T-helper 2 cell treated with Interferon-gamma antibody and Interleukin-4, amounts not matched to agents 5 μg/mL and 100 μg/mL, for 36 hours (primary cell): Measurements from ENCODE around the gene TTC22.

Experiments
- DNase-seq: peaks from one replicate; pipeline ENCODE4 v3.0.0; 2021; ENCODE audit warnings: low spot score
- H3K27ac Mint-ChIP-seq: one replicate; pipeline ENCODE4 v1.8.0; 2021; ENCODE audit warnings: mild to moderate bottlenecking, mixed read lengths
- H3K27me3 Mint-ChIP-seq: one replicate; pipeline ENCODE4 v1.8.0; 2021; ENCODE audit warnings: low read depth, mixed read lengths
- H3K36me3 Mint-ChIP-seq: one replicate; pipeline ENCODE4 v1.8.0; 2021; ENCODE audit warnings: low read depth, mixed read lengths
- H3K4me1 Mint-ChIP-seq: one replicate; pipeline ENCODE4 v1.8.0; 2021; ENCODE audit warnings: low read depth, mixed read lengths
- H3K4me3 Mint-ChIP-seq: one replicate; pipeline ENCODE4 v1.8.0; 2022; ENCODE audit warnings: mild to moderate bottlenecking, moderate library complexity, mixed read lengths
- H3K9me3 Mint-ChIP-seq: one replicate; pipeline ENCODE4 v1.8.0; 2021; ENCODE audit warnings: mixed read lengths

TTC22 gene

GRCh38 chr1:54800899-54801759 lies at the start of gene TTC22:
Gene TTC22 (minus strand): TSS chr1:54801323. CDS start chr1:54801163, 160 bp downstream.
- DNase-seq: peak; percentile 63
- no peaks in the 10 kb centered on the region for H3K36me3 Mint-ChIP-seq
- no peaks in the 10 kb centered on the region for H3K27me3 Mint-ChIP-seq
- no peaks in the 10 kb centered on the region for H3K9me3 Mint-ChIP-seq
- peaks cover 40% of the 10 kb centered on the region for H3K4me1 Mint-ChIP-seq
- peak within 1 kb of the TSS; percentile 79 for H3K27ac Mint-ChIP-seq
- peak within 1 kb of the TSS; percentile 92 for H3K4me3 Mint-ChIP-seq

GRCh38 chr1:54850737-54851136 lies 49.6 kb upstream of the TTC22 start:
- no peak overlapping the region for H3K4me3 Mint-ChIP-seq
- H3K27ac Mint-ChIP-seq: no peak overlapping the region
- no peaks in the 10 kb centered on the region for H3K9me3 Mint-ChIP-seq
- no peaks in the 10 kb centered on the region for H3K27me3 Mint-ChIP-seq
- no peaks in the 10 kb centered on the region for H3K4me1 Mint-ChIP-seq
- peaks cover 57% of the 10 kb centered on the region for H3K36me3 Mint-ChIP-seq
- DNase-seq: no peak

GRCh38 chr1:54850069-54850730 lies 49.1 kb upstream of the TTC22 start:
- Mint-ChIP-seq H3K9me3 (no peaks in the 10 kb centered on the region), H3K27me3 (no peaks in the 10 kb centered on the region), H3K27ac (no peak overlapping the region), H3K4me1 (no peaks in the 10 kb centered on the region), H3K4me3 (no peak overlapping the region), H3K36me3 (peaks cover 57% of the 10 kb centered on the region)
- no peak for DNase-seq

GRCh38 chr1:54849219-54850068 lies 48.3 kb upstream of the TTC22 start:
- Mint-ChIP-seq H3K4me1 (no peaks in the 10 kb centered on the region), H3K27ac (no peak overlapping the region), H3K4me3 (no peak overlapping the region), H3K27me3 (no peaks in the 10 kb centered on the region), H3K9me3 (no peaks in the 10 kb centered on the region), H3K36me3 (peaks cover 57% of the 10 kb centered on the region)
- DNase-seq: no peak

- Mint-ChIP-seq H3K27ac (no peak overlapping the region), H3K27me3 (no peaks in the 10 kb centered on the region), H3K4me1 (no peaks in the 10 kb centered on the region), H3K9me3 (no peaks in the 10 kb centered on the region), H3K4me3 (no peak overlapping the region), H3K36me3 (peaks cover 49% of the 10 kb centered on the region)
- DNase-seq: no peak
Observed at GRCh38 chr1:54848134-54848948, 47.2 kb upstream of the TTC22 start.

- no peaks in the 10 kb centered on the region for H3K9me3 Mint-ChIP-seq
- no peak for DNase-seq
- H3K27ac Mint-ChIP-seq: no peak overlapping the region
- H3K4me3 Mint-ChIP-seq: no peak overlapping the region
- peaks cover 40% of the 10 kb centered on the region for H3K36me3 Mint-ChIP-seq
- no peaks in the 10 kb centered on the region for H3K4me1 Mint-ChIP-seq
- no peaks in the 10 kb centered on the region for H3K27me3 Mint-ChIP-seq
Observed at GRCh38 chr1:54846716-54847284, 45.7 kb upstream of the TTC22 start.

- no peaks in the 10 kb centered on the region for H3K4me1 Mint-ChIP-seq
- DNase-seq: no peak
- H3K4me3 Mint-ChIP-seq: no peak overlapping the region
- no peak overlapping the region for H3K27ac Mint-ChIP-seq
- H3K9me3 Mint-ChIP-seq: no peaks in the 10 kb centered on the region
- peaks cover 37% of the 10 kb centered on the region for H3K36me3 Mint-ChIP-seq
- H3K27me3 Mint-ChIP-seq: no peaks in the 10 kb centered on the region
Observed at GRCh38 chr1:54846301-54846700, 45.2 kb upstream of the TTC22 start.

- Mint-ChIP-seq H3K27ac (no peak overlapping the region), H3K27me3 (no peaks in the 10 kb centered on the region), H3K9me3 (no peaks in the 10 kb centered on the region), H3K36me3 (peaks cover 32% of the 10 kb centered on the region), H3K4me3 (no peak overlapping the region), H3K4me1 (no peaks in the 10 kb centered on the region)
- DNase-seq: no peak
Observed at GRCh38 chr1:54845772-54846171, 44.6 kb upstream of the TTC22 start.

- Mint-ChIP-seq H3K27ac (no peak overlapping the region), H3K36me3 (peaks cover 20% of the 10 kb centered on the region)
Observed at GRCh38 chr1:54844564-54844963, 43.4 kb upstream of the TTC22 start.

GRCh38 chr1:54843449-54843848 lies 42.3 kb upstream of the TTC22 start:
- H3K9me3 Mint-ChIP-seq: no peaks in the 10 kb centered on the region
- no peak overlapping the region for H3K27ac Mint-ChIP-seq
- H3K4me1 Mint-ChIP-seq: no peaks in the 10 kb centered on the region
- H3K27me3 Mint-ChIP-seq: no peaks in the 10 kb centered on the region
- no peak overlapping the region for H3K4me3 Mint-ChIP-seq
- H3K36me3 Mint-ChIP-seq: peaks cover 12% of the 10 kb centered on the region
- no peak for DNase-seq

More at GRCh38 chr1:54844564-54844963, 43.4 kb upstream of the TTC22 start:
- Mint-ChIP-seq H3K9me3 (no peaks in the 10 kb centered on the region), H3K4me3 (no peak overlapping the region), H3K27me3 (no peaks in the 10 kb centered on the region), H3K4me1 (no peaks in the 10 kb centered on the region)
- no peak for DNase-seq

- Mint-ChIP-seq H3K4me3 (no peak overlapping the region), H3K36me3 (peaks cover 9% of the 10 kb centered on the region), H3K9me3 (no peaks in the 10 kb centered on the region), H3K27ac (no peak overlapping the region), H3K27me3 (no peaks in the 10 kb centered on the region), H3K4me1 (no peaks in the 10 kb centered on the region)
- no peak for DNase-seq
Observed at GRCh38 chr1:54842963-54843362, 41.8 kb upstream of the TTC22 start.

- Mint-ChIP-seq H3K4me1 (no peaks in the 10 kb centered on the region), H3K27me3 (no peaks in the 10 kb centered on the region), H3K4me3 (no peak overlapping the region), H3K9me3 (no peaks in the 10 kb centered on the region), H3K36me3 (peaks cover 4% of the 10 kb centered on the region), H3K27ac (no peak overlapping the region)
- DNase-seq: no peak
Observed at GRCh38 chr1:54842206-54842915, 41.2 kb upstream of the TTC22 start.
